Activated CD8-positive, alpha-beta T cell treated with anti-CD3 and anti-CD28 coated beads for 36 hours (primary cell): ENCODE results near the gene FAM3A. TPM values are rescaled to one million over a fixed set of nuclear protein-coding genes. Genes with fewer than 3 reads are reported as not detected.

ENCODE experiments used
- ATAC-seq: fragments of 200-7000 bp; cut with Tn5 transposase; one replicate; pipeline ENCODE4 v1.10.0; 2021; ENCODE audit warnings: mild to moderate bottlenecking, moderate library complexity
- CTCF ChIA-PET: fragments of 350-600 bp; sonication (Branson Sonifier 250); formaldehyde crosslinking; loops from one replicate; lab custom pipeline; 2021; ENCODE audit warnings: antibody characterized with exemption; lab: Charles Lee
- POLR2A ChIA-PET: fragments of 350-600 bp; sonication (Branson Sonifier 250); formaldehyde crosslinking; loops from one replicate; lab custom pipeline; 2021; ENCODE audit warnings: antibody characterized with exemption; lab: Charles Lee
- DNase-seq: peaks from one replicate; pipeline ENCODE4 v3.0.0-alpha.2; 2020
- H3K27ac Mint-ChIP-seq: one replicate; pipeline ENCODE4 v1.8.0; 2021; ENCODE audit warnings: mild to moderate bottlenecking, mixed read lengths
- H3K27me3 Mint-ChIP-seq: one replicate; pipeline ENCODE4 v1.8.0; 2021; ENCODE audit warnings: mixed read lengths
- H3K36me3 Mint-ChIP-seq: one replicate; pipeline ENCODE4 v1.8.0; 2021; ENCODE audit warnings: low read depth, mixed read lengths
- H3K4me1 Mint-ChIP-seq: one replicate; pipeline ENCODE4 v1.8.0; 2021; ENCODE audit warnings: low read depth, mixed read lengths
- H3K4me3 Mint-ChIP-seq: one replicate; pipeline ENCODE4 v1.8.0; 2021; ENCODE audit warnings: mild to moderate bottlenecking, moderate library complexity, mixed read lengths
- H3K9me3 Mint-ChIP-seq: one replicate; pipeline ENCODE4 v1.8.0; 2021; ENCODE audit warnings: mixed read lengths
- CTCF ChIP-seq: fragments of 200-600 bp; IDR thresholded peaks from one replicate; pipeline ENCODE4 v1.8.0; 2022; ENCODE audit warnings: antibody characterized with exemption, mild to moderate bottlenecking
- intact Hi-C: fragments of 100-400 bp; cut with micrococcal nuclease; formaldehyde crosslinking; loops from one replicate; pipeline ENCODE4 v1.10.0; 2022
- total RNA-seq, 2 experiments: library from RNA; stranded (reverse); gene quantifications; one replicate each; pipeline ENCODE4 v1.2.3, GENCODE V29; 2021

Gene FAM3A
- total RNA-seq, 2 experiments from 2014 or later = 27.9 to 31.9 TPM

GRCh38 chrX:154539077-154539476 is 23.0 kb upstream of the FAM3A start:
- no peaks in the 10 kb centered on the region for H3K9me3 Mint-ChIP-seq
- H3K36me3 Mint-ChIP-seq = peaks cover 24% of the 10 kb centered on the region
- peak overlapping the region; percentile 66 for H3K27ac Mint-ChIP-seq
- POLR2A ChIA-PET = no interaction called here
- no peak overlapping the region for H3K4me3 Mint-ChIP-seq
- intact Hi-C loops = no loop called here
- H3K4me1 Mint-ChIP-seq = peaks cover 44% of the 10 kb centered on the region
- DNase-seq (no peak), ATAC-seq (no peak)
- TF ChIP-seq CTCF = no peak
- CTCF ChIA-PET = interaction anchor here (1.5 kb wide), 1 partner anchor 166 kb away, joined by 4 read pairs; no protein-coding TSS in a partner anchor
- no peaks in the 10 kb centered on the region for H3K27me3 Mint-ChIP-seq

- DNase-seq (no peak), ATAC-seq (no peak)
- Mint-ChIP-seq H3K4me1 (peaks cover 23% of the 10 kb centered on the region), H3K9me3 (no peaks in the 10 kb centered on the region), H3K4me3 (no peak overlapping the region), H3K27ac (no peak overlapping the region), H3K36me3 (peaks cover 16% of the 10 kb centered on the region), H3K27me3 (no peaks in the 10 kb centered on the region)
- CTCF ChIA-PET = interaction anchor here (0.8 to 2.4 kb wide), 3 partner anchors 9 to 162 kb away, joined by 3 to 8 read pairs (median 6); partner anchors contain the start of gene FLNA
- POLR2A ChIA-PET = interaction anchor here (3.2 kb wide), 1 partner anchor 136 kb away, joined by 14 read pairs; no protein-coding TSS in a partner anchor
- TF ChIP-seq CTCF = no peak
- intact Hi-C loops = loop anchor here (2.0 kb wide), 1 partner anchor 45 kb away; the partner anchor contains the start of gene SLC10A3
Measured at GRCh38 chrX:154535892-154536291, 19.9 kb upstream of the FAM3A start.

GRCh38 chrX:154534526-154535322 is 18.7 kb upstream of the FAM3A start:
- POLR2A ChIA-PET = interaction anchor here (1.0 to 3.2 kb wide), 2 partner anchors 7 to 134 kb away, joined by 3 to 14 read pairs; no protein-coding TSS in a partner anchor
- intact Hi-C loops = loop anchor here (2.0 kb wide), 1 partner anchor 44 kb away; the partner anchor contains the start of gene SLC10A3
- Mint-ChIP-seq H3K27ac (peak overlapping the region; percentile 61), H3K36me3 (peaks cover 14% of the 10 kb centered on the region), H3K27me3 (no peaks in the 10 kb centered on the region), H3K4me3 (no peak overlapping the region), H3K9me3 (no peaks in the 10 kb centered on the region), H3K4me1 (peaks cover 19% of the 10 kb centered on the region)
- peak; percentile 98 for ATAC-seq
- peak; percentile 89 for DNase-seq
- CTCF ChIA-PET = interaction anchor here (0.6 to 1.5 kb wide), 7 partner anchors 45 to 166 kb away, joined by 3 to 6 read pairs (median 3); partner anchors contain the start of genes FLNA and UBL4A
- peak; percentile 92 for TF ChIP-seq CTCF

GRCh38 chrX:154532690-154533089 is 16.7 kb upstream of the FAM3A start:
- ATAC-seq (no peak), DNase-seq (no peak)
- ChIA-PET POLR2A (interaction anchor here (3.2 kb wide), 1 partner anchor 132 kb away, joined by 14 read pairs; no protein-coding TSS in a partner anchor), CTCF (no interaction called here)
- Mint-ChIP-seq H3K27me3 (no peaks in the 10 kb centered on the region), H3K4me3 (no peak overlapping the region), H3K27ac (no peak overlapping the region), H3K36me3 (peaks cover 10% of the 10 kb centered on the region), H3K9me3 (no peaks in the 10 kb centered on the region), H3K4me1 (peaks cover 7% of the 10 kb centered on the region)
- intact Hi-C loops = no loop called here
- TF ChIP-seq CTCF = no peak

GRCh38 chrX:154531626-154532025 is 15.6 kb upstream of the FAM3A start:
- peaks cover 14% of the 10 kb centered on the region for H3K4me1 Mint-ChIP-seq
- ATAC-seq (no peak), DNase-seq (no peak)
- H3K4me3 Mint-ChIP-seq = no peak overlapping the region
- TF ChIP-seq CTCF = no peak
- intact Hi-C loops = no loop called here
- H3K27me3 Mint-ChIP-seq = no peaks in the 10 kb centered on the region
- H3K27ac Mint-ChIP-seq = no peak overlapping the region
- peaks cover 10% of the 10 kb centered on the region for H3K36me3 Mint-ChIP-seq
- ChIA-PET CTCF (no interaction called here), POLR2A (no interaction called here)
- no peaks in the 10 kb centered on the region for H3K9me3 Mint-ChIP-seq
